DMS53 (cell line): ENCODE measurements around the gene CHST8.
"Not testable (repeated sequence)": the region's sequence is repeated elsewhere in the genome, so short reads cannot be mapped to it uniquely, and the experiment has no call there.

ENCODE experiments used
- DNase-seq: peaks from one replicate; lab custom pipeline; 2025; lab: John Stamatoyannopoulos, UW

Gene CHST8

GRCh38 chr19:33641956-33642498, 20.3 kb downstream of the CHST8 start:
- DNase-seq = no peak

GRCh38 chr19:33644284-33644836, 22.6 kb downstream of the CHST8 start:
- DNase-seq = no peak

- DNase-seq = no peak
Observed at GRCh38 chr19:33646306-33646705, 24.6 kb downstream of the CHST8 start.

GRCh38 chr19:33647146-33647545, 25.4 kb downstream of the CHST8 start:
- DNase-seq = no peak

DNA sequence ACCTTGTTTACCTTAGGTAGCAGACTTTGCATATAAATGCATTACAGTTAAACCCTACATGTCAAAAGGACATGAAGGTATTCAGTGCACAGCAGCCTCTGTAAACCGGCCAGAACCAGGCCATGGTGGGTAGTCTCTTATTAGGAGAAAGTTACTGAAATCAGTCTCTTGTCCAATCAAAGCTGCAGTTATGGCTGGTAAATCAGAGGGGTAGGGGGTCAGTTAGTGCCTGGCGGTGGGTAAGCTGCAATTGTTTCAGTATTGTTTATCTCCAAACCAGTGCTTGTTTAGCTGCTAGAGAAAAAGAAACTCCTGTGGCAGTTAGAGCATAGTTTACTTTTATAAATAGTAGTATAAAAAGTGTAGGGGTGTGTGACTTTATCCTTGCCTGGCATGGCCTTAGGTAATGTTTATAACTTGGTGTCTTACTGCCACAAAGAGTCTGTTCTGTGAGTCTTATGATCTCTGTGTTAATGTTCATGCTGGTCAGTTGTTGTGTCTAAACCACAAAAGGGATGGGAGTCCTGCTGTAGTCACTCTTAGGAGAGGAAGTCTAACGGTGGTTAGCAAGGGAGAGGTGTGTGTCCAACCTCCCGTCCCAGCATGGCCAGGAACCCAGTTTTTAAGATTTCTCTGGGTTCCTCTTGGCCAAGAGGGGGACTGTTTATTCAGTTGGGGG, 28.0 kb downstream of the CHST8 start:
- no peak for DNase-seq

- DNase-seq = no peak
Observed at GRCh38 chr19:33653684-33654083, 31.9 kb downstream of the CHST8 start.

DNA sequence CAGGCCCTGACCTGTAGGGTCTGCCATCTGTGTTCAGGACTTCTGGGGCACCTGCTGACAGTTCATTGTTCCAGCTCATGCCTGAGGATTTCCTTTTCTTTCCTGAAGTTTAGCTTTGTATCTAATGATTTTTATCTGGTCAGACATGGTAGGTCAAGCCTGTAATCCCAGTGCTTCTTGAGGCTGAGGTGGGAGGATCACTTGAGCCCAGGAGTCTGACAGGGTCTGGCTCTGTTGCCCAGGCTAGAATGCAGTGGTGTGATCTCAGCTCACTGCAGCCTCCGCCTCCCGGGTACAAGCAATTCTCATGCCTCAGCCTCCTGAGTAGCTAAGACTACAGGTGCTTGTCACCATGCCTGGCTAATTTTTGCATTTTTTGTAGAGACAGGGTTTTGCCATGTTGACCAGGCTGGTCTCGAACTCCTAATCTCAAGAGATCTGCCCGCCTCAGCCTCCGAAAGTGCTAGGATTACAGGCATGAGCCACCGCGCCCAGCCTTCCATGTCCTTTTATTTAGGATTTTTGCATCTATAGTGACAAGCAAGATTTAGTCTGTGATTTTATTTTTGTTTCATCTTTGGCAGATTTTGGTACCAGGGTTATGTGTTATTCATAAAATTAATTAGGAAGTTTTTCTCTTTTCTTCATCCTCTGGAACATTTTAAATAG, 33.2 kb downstream of the CHST8 start:
- DNase-seq = no peak

GRCh38 chr19:33659835-33660234, 38.1 kb downstream of the CHST8 start:
- no peak for DNase-seq

DNA sequence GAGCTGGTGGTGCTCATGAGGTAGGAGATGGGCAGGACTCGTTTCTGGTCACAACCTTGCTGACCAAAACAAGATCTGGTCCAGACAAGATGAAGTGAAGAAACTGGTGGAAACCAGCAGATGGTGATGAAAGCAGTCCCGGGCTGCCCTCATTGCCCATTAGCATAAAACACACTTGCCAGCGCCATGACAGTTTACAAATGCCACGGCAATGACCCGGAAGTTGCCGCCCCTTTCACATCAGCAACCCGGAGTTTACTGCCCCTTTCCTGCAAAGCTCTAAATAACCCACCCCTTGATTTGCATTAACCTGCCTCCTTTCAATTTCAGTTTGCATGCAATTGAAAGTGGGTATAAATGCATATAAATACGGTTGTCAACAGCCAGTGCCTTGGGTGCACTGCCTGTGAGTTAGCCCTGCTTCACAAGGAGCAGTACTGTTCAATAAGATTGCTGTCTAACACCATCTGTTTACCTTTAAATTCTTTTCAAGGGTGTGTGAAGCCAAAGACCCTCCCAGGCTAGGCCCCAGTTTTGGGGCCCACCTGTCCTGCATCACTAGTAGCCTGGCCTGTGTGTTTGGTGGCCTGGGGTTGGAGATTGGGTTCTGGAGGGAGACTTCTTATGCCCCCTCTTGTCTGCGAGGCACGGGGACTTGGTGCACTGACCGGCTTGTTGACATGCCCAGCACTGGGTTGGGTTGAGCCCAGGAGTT, 38.8 kb downstream of the CHST8 start:
- peak; percentile 19 for DNase-seq

DNA sequence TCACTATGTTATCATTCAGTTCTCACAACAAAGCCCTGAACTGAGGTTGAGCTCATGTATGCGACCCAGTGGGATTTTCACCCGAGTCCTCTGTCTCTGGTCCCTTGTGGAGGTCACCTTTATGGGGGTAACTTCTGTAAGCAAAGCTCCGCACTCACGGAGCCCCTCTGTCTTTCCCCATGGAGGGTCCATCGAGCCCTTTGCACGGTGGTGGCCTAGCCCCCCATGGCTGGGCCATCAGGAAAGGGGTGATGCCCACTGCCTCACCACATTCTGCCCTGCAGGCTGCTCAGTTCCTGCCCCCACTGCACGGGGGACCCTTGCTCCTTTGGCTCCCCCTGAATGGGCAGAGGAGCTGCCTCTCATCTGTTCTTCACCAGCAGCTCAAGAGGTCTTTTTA, 39.6 kb downstream of the CHST8 start:
- DNase-seq = no peak

DNA sequence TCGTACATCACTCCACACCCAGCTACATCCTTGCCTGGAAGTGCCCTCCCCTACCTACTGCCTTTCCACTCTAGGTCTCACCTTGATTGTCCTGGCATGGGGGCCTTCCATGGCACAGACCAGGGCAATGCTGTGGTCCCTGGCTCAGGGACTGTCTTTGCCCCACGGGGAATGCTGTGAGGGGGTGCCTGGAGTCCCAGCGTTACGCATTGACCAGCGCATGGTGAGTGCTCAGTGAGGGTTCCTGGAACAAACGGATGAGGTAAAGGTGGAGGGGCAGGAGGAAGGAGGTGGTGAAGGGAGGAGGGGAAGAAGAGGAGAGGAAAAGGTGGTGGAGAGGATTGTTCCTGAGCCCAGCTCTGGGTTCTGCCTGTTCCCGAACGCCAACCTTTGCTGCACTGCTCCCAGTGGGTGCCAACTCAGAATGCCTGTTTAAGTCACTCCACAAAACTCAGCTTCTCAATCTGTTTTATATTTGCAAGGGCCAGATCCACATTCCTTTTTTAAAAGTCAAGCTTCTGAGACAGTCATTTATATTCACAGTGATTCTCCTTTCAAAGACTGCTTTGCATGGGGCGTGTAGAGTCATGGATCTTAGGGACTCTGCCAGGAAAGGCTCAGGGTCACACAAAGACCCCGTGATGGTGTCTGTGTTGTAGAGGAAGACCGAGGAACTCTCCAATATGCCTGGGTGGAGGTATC, 40.8 kb downstream of the CHST8 start:
- DNase-seq = no peak

- not testable (repeated sequence) for DNase-seq
Observed at GRCh38 chr19:33663316-33663715, 41.6 kb downstream of the CHST8 start.

DNA sequence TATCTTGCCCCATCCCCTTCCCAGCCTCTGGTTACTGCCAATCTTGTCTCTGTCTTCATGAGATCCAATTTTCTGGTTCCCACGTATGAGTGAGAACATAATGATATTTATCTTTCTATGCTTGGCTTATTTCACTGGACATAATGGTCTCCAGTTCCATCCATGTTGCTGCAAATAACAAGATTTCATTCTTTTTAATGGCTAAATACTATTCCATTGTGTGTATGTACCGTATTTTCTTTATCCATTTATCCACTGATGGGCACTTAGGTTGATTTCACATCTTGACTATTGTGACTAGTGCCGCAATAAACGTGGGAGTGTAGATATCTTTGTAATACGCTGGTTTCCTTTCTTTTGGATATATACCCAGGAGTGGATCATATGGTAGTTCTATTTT, 43.0 kb downstream of the CHST8 start:
- DNase-seq = no peak

DNA sequence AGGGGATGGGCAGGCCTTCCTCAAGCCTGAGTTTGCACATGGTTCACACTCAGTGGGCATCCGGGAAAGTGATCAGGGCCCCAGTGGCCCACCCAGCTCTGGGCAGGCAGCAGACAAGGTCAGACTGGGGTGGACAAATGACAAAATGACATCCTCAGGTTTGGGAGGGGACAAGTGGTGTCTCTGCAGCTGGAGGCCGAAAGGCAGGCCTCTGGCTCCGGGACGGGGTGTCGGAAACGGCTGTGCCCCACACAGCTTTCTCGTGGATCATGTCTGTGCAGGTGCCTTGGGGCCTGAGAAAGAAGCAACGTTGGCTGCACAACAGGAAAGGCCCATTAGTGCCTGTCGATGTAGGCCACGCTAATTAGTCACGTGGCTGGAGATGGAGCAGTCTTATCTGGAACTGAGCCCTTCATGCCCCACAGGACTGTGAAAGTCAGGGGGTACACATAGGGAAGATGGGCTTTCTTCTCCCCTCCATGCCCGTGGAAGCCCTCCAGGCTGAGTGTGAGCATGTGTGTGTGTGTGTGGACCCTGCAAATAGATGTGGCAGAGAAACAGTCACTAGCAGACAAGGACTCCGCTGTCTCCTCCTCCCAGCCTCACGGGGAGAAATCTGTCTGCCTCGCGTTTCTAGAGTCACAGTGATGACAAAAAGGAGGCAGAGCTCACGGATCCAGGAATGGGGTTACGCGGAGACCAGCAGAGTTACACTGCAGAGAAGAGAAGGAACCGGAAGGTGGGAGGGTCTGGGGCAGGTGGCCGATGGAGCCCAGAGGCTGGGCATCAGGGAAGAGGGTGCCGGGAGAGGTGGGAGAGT, 44.2 kb downstream of the CHST8 start:
- no peak for DNase-seq

GRCh38 chr19:33667141-33667650, 45.4 kb downstream of the CHST8 start:
- DNase-seq = no peak

- DNase-seq = no peak
Observed at GRCh38 chr19:33667881-33668280, 46.1 kb downstream of the CHST8 start.

GRCh38 chr19:33668968-33669367, 47.2 kb downstream of the CHST8 start:
- no peak for DNase-seq

GRCh38 chr19:33669376-33669775, 47.6 kb downstream of the CHST8 start:
- no peak for DNase-seq

DNA sequence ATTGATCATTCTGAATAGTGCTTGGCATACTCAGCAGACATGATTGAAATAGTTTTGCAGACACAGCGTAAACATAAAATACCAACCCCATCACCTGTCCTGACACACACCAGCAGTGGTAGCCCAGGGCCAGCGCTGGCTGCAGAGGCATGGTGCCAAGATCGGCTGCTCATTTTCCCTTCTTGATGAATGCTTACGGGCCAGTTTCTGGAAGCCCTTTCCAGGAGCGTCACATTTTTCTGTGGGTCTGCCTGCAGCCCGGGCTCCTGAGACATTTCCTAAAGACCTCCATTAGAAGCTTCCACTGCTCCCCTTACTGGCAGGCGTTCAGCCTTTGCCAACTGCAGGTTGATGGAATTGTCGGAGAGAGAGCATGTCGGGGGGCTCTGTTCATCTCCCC, 48.6 kb downstream of the CHST8 start:
- DNase-seq = no peak

DNA sequence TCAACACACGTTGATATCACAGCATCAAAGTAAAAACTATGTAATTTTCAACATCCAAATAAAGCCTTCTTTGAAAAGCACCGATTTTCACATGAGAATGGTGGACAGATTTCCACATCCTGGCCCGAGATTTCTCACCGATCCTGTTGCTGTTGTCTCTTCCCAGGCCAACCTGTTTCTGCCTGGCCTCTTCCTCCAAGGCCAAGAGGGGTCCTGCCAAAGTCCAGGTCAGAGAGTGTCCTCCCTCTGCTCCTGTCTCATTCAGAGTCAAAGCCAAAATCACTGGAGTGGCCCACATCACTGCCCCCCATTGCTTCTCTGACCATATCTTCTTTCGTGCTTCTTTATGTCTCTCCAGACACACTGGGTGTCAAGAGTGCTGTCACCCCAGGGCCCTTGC, 49.5 kb downstream of the CHST8 start:
- DNase-seq = no peak
